Loucy (cell line): Measurements from ENCODE around the gene MBNL3.

Source experiments
- H2AFZ ChIP-seq: fragments of 200-600 bp; sonication (generic); 2 replicates; pipeline ENCODE4 v1.6.0; 2016; ENCODE audit warnings: antibody characterized with exemption, mild to moderate bottlenecking, low read length, moderate library complexity
- H3F3A ChIP-seq: fragments of 200-600 bp; 2 replicates; pipeline ENCODE4 v1.6.0; 2016; ENCODE audit warnings: antibody characterized with exemption, low read depth, mild to moderate bottlenecking
- H3K27me3 ChIP-seq: fragments of 200-600 bp; sonication (generic); 2 replicates; pipeline ENCODE4 v1.6.1; 2014; ENCODE audit warnings: low read length, mild to moderate bottlenecking; ENCODE audit not compliant: insufficient read depth, poor library complexity, severe bottlenecking
- H3K36me3 ChIP-seq: fragments of 200-600 bp; sonication (generic); 2 replicates; pipeline ENCODE4 v1.6.1; 2016; ENCODE audit warnings: low read length; ENCODE audit not compliant: insufficient read depth
- H3K4me1 ChIP-seq: fragments of 200-600 bp; sonication (generic); 2 replicates; pipeline ENCODE4 v1.5.1; 2014; ENCODE audit warnings: low read length, mild to moderate bottlenecking; ENCODE audit not compliant: insufficient read depth, poor library complexity, severe bottlenecking
- H3K4me2 ChIP-seq: fragments of 200-600 bp; sonication (generic); 2 replicates; pipeline ENCODE4 v1.6.0; 2014; ENCODE audit warnings: antibody characterized with exemption, low read length, low read depth, mild to moderate bottlenecking; ENCODE audit not compliant: poor library complexity, severe bottlenecking
- H3K4me3 ChIP-seq: fragments of 200-600 bp; sonication (generic); 2 replicates; pipeline ENCODE4 v1.5.1; 2014; ENCODE audit warnings: low read length, mild to moderate bottlenecking, mixed read lengths; ENCODE audit not compliant: poor library complexity, severe bottlenecking
- H3K79me2 ChIP-seq: fragments of 200-600 bp; sonication (generic); 2 replicates; pipeline ENCODE4 v1.6.1; 2014; ENCODE audit warnings: low read length; ENCODE audit not compliant: insufficient read depth
- H3K9ac ChIP-seq: fragments of 200-600 bp; sonication (generic); 2 replicates; pipeline ENCODE4 v1.6.0; 2014; ENCODE audit warnings: mild to moderate bottlenecking, low read depth, low read length, moderate library complexity; ENCODE audit not compliant: poor library complexity, severe bottlenecking
- H3K9me2 ChIP-seq: fragments of 200-600 bp; sonication (generic); replicated peaks from 2 replicates; pipeline ENCODE4 v1.6.1; 2016; ENCODE audit warnings: low read depth, low read length, mixed read lengths
- H3K9me3 ChIP-seq: fragments of 200-600 bp; sonication (generic); 2 replicates; pipeline ENCODE4 v1.6.1; 2014; ENCODE audit warnings: mild to moderate bottlenecking, antibody characterized with exemption, low read length, low read depth; ENCODE audit not compliant: insufficient read depth
- H4K20me1 ChIP-seq: fragments of 200-600 bp; sonication (generic); 2 replicates; pipeline ENCODE4 v1.6.0; 2014; ENCODE audit warnings: antibody characterized with exemption, low read length, mild to moderate bottlenecking; ENCODE audit not compliant: insufficient read depth, poor library complexity, severe bottlenecking
- EZH2phosphoT487 ChIP-seq: fragments of 200-600 bp; IDR thresholded peaks from 2 replicates; pipeline ENCODE4 v1.6.1; 2018; ENCODE audit warnings: antibody characterized with exemption, mild to moderate bottlenecking, moderate library complexity, borderline replicate concordance
- TF ChIP-seq, protein P1 (sequence below): fragments of 200-600 bp; sonication (generic); conservative IDR thresholded peaks from 2 replicates; pipeline ENCODE4 v1.5.1; 2014; ENCODE audit warnings: mild to moderate bottlenecking, antibody characterized with exemption, low read length

MBNL3 gene

DNA sequence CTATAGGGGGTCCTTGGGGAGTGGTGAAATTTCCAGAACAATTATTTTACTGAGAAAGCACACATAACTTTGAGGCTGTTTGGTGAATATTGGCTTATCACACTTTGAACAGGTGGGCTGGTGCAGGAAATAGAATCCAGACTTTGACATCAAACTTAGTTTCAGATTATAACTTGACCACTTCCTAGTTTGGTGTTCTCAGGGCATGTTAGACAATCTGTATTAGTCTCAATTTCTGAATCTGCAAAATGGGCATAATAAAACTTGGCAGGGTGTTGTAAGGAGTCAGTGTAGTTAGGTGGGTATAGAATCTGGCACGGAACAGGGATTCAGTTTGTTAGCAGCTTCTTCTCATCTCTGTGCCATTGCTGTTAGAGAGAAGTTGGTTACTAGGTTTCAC lies 43.3 kb upstream of the MBNL3 start:
- H4K20me1 ChIP-seq = no peaks in the 10 kb centered on the region
- no peaks in the 10 kb centered on the region for H3K9me2 ChIP-seq
- H3K4me1 ChIP-seq = no peaks in the 10 kb centered on the region
- no peak for TF ChIP-seq EZH2phosphoT487
- TF ChIP-seq, protein P1, sequence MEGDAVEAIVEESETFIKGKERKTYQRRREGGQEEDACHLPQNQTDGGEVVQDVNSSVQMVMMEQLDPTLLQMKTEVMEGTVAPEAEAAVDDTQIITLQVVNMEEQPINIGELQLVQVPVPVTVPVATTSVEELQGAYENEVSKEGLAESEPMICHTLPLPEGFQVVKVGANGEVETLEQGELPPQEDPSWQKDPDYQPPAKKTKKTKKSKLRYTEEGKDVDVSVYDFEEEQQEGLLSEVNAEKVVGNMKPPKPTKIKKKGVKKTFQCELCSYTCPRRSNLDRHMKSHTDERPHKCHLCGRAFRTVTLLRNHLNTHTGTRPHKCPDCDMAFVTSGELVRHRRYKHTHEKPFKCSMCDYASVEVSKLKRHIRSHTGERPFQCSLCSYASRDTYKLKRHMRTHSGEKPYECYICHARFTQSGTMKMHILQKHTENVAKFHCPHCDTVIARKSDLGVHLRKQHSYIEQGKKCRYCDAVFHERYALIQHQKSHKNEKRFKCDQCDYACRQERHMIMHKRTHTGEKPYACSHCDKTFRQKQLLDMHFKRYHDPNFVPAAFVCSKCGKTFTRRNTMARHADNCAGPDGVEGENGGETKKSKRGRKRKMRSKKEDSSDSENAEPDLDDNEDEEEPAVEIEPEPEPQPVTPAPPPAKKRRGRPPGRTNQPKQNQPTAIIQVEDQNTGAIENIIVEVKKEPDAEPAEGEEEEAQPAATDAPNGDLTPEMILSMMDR = no peak
- no peaks in the 10 kb centered on the region for H3K79me2 ChIP-seq
- H3K9me3 ChIP-seq = no peaks in the 10 kb centered on the region
- H3F3A ChIP-seq = no peaks in the 10 kb centered on the region
- H2AFZ ChIP-seq = no peak overlapping the region
- no peaks in the 10 kb centered on the region for H3K27me3 ChIP-seq
- no peak overlapping the region for H3K4me2 ChIP-seq
- H3K9ac ChIP-seq = no peak overlapping the region
- H3K36me3 ChIP-seq = no peaks in the 10 kb centered on the region
- no peak overlapping the region for H3K4me3 ChIP-seq

DNA sequence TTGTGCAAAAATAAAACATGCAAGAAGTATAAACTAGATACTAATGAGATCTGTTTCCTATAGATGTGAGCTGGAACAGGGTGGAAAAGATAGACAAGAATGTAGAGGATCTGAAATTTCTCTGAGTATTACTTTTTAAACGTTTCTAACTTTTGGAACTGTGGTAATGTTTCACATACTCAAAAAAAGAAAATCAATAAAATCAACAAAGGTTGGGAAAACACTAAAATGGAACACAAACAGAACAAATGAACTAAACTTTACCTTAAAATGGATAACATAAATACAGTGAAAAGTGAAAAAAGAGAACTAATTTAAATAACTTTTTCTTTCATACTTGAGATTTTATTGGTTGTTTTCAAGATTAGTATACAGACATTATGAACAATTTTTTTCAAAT lies 32.0 kb upstream of the MBNL3 start:
- H3K9me3 ChIP-seq = no peaks in the 10 kb centered on the region
- H3K9me2 ChIP-seq = no peaks in the 10 kb centered on the region
- no peaks in the 10 kb centered on the region for H3K27me3 ChIP-seq
- no peaks in the 10 kb centered on the region for H3K79me2 ChIP-seq
- no peaks in the 10 kb centered on the region for H4K20me1 ChIP-seq
- TF ChIP-seq EZH2phosphoT487 = no peak
- TF ChIP-seq, protein P1 = no peak
- no peaks in the 10 kb centered on the region for H3F3A ChIP-seq
- no peaks in the 10 kb centered on the region for H3K36me3 ChIP-seq
- H3K4me1 ChIP-seq = no peaks in the 10 kb centered on the region
- no peak overlapping the region for H3K4me3 ChIP-seq
- H3K4me2 ChIP-seq = no peak overlapping the region
- H2AFZ ChIP-seq = no peak overlapping the region
- H3K9ac ChIP-seq = no peak overlapping the region

DNA sequence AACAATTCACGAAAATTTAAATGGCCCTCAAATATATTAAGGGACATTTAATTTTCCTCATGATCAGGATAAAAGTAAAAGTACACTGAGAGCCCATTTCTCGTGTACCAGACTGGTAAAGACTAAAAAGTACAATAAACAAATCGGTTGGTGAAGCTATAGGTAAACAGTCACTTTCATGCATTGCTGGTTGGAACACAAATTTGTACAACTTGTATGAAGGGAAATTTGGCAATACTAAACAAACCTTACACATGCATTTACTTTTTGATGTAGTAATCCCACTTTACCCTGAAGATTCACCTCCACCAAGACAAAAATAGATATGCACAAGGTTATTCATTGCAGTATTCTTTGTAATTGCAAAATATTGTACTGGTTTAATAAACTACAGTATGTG lies 31.4 kb upstream of the MBNL3 start:
- Histone ChIP-seq H3K9me2 (no peaks in the 10 kb centered on the region), H3K36me3 (no peaks in the 10 kb centered on the region), H3K9ac (no peak overlapping the region), H3K4me2 (no peak overlapping the region), H3K79me2 (no peaks in the 10 kb centered on the region), H3F3A (no peaks in the 10 kb centered on the region), H3K9me3 (no peaks in the 10 kb centered on the region), H3K4me1 (no peaks in the 10 kb centered on the region), H3K4me3 (no peak overlapping the region), H3K27me3 (no peaks in the 10 kb centered on the region), H2AFZ (no peak overlapping the region), H4K20me1 (no peaks in the 10 kb centered on the region)
- TF ChIP-seq, protein P1 = no peak
- no peak for TF ChIP-seq EZH2phosphoT487
